ENCODE data around the gene INTS11. TPM values are rescaled to one million over a fixed set of nuclear protein-coding genes. Genes with fewer than 3 reads are reported as not detected.

The INTS11 gene
- total and polyA plus RNA-seq, 2 experiments from 2014 or later, result 75.8 to 124 TPM

DNA sequence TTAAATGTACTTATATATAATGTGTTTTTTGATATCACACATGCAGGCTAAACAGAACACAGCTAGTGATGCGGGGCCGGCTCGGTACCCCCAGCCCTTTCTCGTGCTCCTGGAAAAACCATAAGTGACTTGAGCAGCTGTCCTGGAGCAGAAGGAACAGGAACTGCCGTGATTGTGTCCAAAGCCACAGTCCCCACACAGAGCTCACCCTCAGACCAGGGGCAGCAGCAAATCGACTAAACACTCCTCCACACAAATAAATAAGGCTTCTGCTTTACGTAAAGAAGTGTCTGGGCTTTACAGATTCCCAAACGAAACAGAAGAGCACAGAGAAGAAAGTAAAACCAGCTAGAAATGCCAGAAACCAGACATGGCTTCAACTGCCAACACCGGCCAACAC lies 60.4 kb downstream of the INTS11 start:
- no peak for DNase-seq (ENCODE audit: low read depth in 1 of 2, low spot score in 1 of 2)
- peaks cover 15% of the 10 kb centered on the region for H3K36me3 ChIP-seq
- no peaks in the 10 kb centered on the region for H3K4me1 ChIP-seq (ENCODE audit: low read depth)
- H3K4me3 ChIP-seq, result no peak overlapping the region
- no peaks in the 10 kb centered on the region for H3K9me3 ChIP-seq (ENCODE audit: low read depth)
- no peak overlapping the region for H3K27ac ChIP-seq
- TF ChIP-seq, protein P1, sequence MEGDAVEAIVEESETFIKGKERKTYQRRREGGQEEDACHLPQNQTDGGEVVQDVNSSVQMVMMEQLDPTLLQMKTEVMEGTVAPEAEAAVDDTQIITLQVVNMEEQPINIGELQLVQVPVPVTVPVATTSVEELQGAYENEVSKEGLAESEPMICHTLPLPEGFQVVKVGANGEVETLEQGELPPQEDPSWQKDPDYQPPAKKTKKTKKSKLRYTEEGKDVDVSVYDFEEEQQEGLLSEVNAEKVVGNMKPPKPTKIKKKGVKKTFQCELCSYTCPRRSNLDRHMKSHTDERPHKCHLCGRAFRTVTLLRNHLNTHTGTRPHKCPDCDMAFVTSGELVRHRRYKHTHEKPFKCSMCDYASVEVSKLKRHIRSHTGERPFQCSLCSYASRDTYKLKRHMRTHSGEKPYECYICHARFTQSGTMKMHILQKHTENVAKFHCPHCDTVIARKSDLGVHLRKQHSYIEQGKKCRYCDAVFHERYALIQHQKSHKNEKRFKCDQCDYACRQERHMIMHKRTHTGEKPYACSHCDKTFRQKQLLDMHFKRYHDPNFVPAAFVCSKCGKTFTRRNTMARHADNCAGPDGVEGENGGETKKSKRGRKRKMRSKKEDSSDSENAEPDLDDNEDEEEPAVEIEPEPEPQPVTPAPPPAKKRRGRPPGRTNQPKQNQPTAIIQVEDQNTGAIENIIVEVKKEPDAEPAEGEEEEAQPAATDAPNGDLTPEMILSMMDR (IDR thresholded peaks at IDR 0.05; ENCODE audit: low read depth, low read length), result no peak
- H3K27me3 ChIP-seq, result no peaks in the 10 kb centered on the region

DNA sequence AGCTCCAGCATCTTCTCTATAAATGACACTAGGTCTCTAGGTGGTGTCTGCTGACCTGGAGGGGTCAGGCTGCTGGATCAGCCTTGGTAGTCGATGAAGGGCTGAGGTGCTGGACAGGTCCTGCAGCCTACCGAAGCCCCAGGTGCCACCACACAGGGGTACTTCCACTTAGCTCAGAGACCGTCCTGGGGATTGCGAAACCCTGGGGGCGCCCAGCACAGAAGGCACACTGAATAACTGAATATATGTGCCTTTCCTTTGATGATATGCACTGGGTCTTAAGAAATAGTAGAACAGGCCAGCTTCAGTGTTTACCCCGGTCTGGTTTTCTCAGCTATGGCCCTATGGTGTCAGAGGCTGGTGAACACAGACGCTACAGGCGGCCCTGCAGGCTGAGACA lies 61.7 kb downstream of the INTS11 start:
- TF ChIP-seq, protein P1 (IDR thresholded peaks at IDR 0.05; ENCODE audit: low read depth, low read length), result no peak
- H3K36me3 ChIP-seq, result peaks cover 15% of the 10 kb centered on the region
- H3K27ac ChIP-seq, result no peak overlapping the region
- H3K4me1 ChIP-seq (ENCODE audit: low read depth), result no peaks in the 10 kb centered on the region
- no peaks in the 10 kb centered on the region for H3K9me3 ChIP-seq (ENCODE audit: low read depth)
- DNase-seq (ENCODE audit: low read depth in 1 of 2, low spot score in 1 of 2), result no peak
- no peaks in the 10 kb centered on the region for H3K27me3 ChIP-seq
- H3K4me3 ChIP-seq, result no peak overlapping the region

DNA sequence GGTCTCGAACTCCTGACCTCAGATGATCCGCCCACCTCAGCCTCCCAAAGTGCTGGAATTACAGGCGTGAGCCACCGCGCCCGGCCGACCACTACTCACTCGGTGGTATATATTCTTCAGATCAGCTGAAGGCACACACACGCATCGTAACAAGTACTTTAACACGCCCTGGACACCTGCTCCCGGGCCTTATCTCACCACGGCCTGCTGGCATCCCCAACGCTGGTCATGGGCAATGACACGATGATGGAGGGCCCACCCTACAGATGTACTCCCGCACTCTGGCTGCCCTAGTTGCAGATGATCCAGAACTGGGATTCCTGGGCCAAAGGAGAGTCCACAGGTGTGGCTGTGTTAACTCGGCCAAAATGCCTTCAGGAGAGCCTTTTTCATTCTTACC lies 62.4 kb downstream of the INTS11 start:
- Histone ChIP-seq H3K36me3 (peaks cover 15% of the 10 kb centered on the region), H3K27me3 (no peaks in the 10 kb centered on the region), H3K27ac (no peak overlapping the region), H3K4me3 (no peak overlapping the region), H3K9me3 (ENCODE audit: low read depth) (no peaks in the 10 kb centered on the region), H3K4me1 (ENCODE audit: low read depth) (no peaks in the 10 kb centered on the region)
- DNase-seq (ENCODE audit: low read depth in 1 of 2, low spot score in 1 of 2), result no peak
- TF ChIP-seq, protein P1 (IDR thresholded peaks at IDR 0.05; ENCODE audit: low read depth, low read length), result no peak

Other genes with a start within 250 kb of the INTS11 start
- gene C1orf159, start 208.6 kb downstream of the INTS11 start, total RNA-seq, result 21.8 and 36.2 TPM in 2 replicates
- gene C1orf159, start 208.6 kb downstream of the INTS11 start, polyA plus RNA-seq, result 17.7 and 21.7 TPM in 2 replicates
- gene TTLL10, start 150.8 kb downstream of the INTS11 start, total RNA-seq, result not detected in 2 replicates
- 0.31 TPM in 1 of 2 replicates, not detected in the other for gene TTLL10, start 150.8 kb downstream of the INTS11 start, polyA plus RNA-seq
- not detected in 2 replicates for gene TNFRSF18, start 118.1 kb downstream of the INTS11 start, total RNA-seq
- gene TNFRSF18, start 118.1 kb downstream of the INTS11 start, polyA plus RNA-seq, result 0.39 and 0.74 TPM in 2 replicates
- gene TNFRSF4, start 110.5 kb downstream of the INTS11 start, total RNA-seq, result 0.11 TPM in 1 of 2 replicates, not detected in the other
- 0.10 TPM in 1 of 2 replicates, not detected in the other for gene TNFRSF4, start 110.5 kb downstream of the INTS11 start, polyA plus RNA-seq
- 139 and 148 TPM in 2 replicates for gene SDF4, start 92.7 kb downstream of the INTS11 start, total RNA-seq
- 172 and 180 TPM in 2 replicates for gene SDF4, start 92.7 kb downstream of the INTS11 start, polyA plus RNA-seq
- gene B3GALT6, start 92.4 kb downstream of the INTS11 start, total RNA-seq, result 53.1 and 58.9 TPM in 2 replicates
- 56.8 and 69.5 TPM in 2 replicates for gene B3GALT6, start 92.4 kb downstream of the INTS11 start, polyA plus RNA-seq
- gene C1QTNF12, start 77.9 kb downstream of the INTS11 start, total RNA-seq, result 1.5 TPM in 1 of 2 replicates, not detected in the other
- gene C1QTNF12, start 77.9 kb downstream of the INTS11 start, polyA plus RNA-seq, result not detected in 2 replicates
- 64.2 and 70.5 TPM in 2 replicates for gene UBE2J2, start 50.8 kb downstream of the INTS11 start, total RNA-seq
- 87.3 and 93.1 TPM in 2 replicates for gene UBE2J2, start 50.8 kb downstream of the INTS11 start, polyA plus RNA-seq
- gene SCNN1D, start 44.2 kb downstream of the INTS11 start, total RNA-seq, result 13.0 and 26.5 TPM in 2 replicates
- 7.5 and 11.0 TPM in 2 replicates for gene SCNN1D, start 44.2 kb downstream of the INTS11 start, polyA plus RNA-seq
- 59.1 and 61.4 TPM in 2 replicates for gene ACAP3, start 16.7 kb downstream of the INTS11 start, total RNA-seq
- gene ACAP3, start 16.7 kb downstream of the INTS11 start, polyA plus RNA-seq, result 45.7 and 63.6 TPM in 2 replicates
- gene PUSL1, start 16.1 kb downstream of the INTS11 start, total RNA-seq, result 22.1 and 25.0 TPM in 2 replicates
- 17.4 and 18.7 TPM in 2 replicates for gene PUSL1, start 16.1 kb downstream of the INTS11 start, polyA plus RNA-seq
- 38.5 and 49.3 TPM in 2 replicates for gene CPTP, start 142 bp upstream of the INTS11 start, total RNA-seq
- gene CPTP, start 142 bp upstream of the INTS11 start, polyA plus RNA-seq, result 33.7 and 38.0 TPM in 2 replicates
- gene TAS1R3, start 6.6 kb upstream of the INTS11 start, total RNA-seq, result 0.81 and 1.1 TPM in 2 replicates
- 0.32 and 0.70 TPM in 2 replicates for gene TAS1R3, start 6.6 kb upstream of the INTS11 start, polyA plus RNA-seq
- gene DVL1, start 24.8 kb upstream of the INTS11 start, total RNA-seq, result 78.1 and 105 TPM in 2 replicates
- 29.1 and 49.2 TPM in 2 replicates for gene DVL1, start 24.8 kb upstream of the INTS11 start, polyA plus RNA-seq
- 50.4 and 90.1 TPM in 2 replicates for gene MXRA8, start 33.9 kb upstream of the INTS11 start, total RNA-seq
- 42.2 and 58.8 TPM in 2 replicates for gene MXRA8, start 33.9 kb upstream of the INTS11 start, polyA plus RNA-seq
- 235 and 301 TPM in 2 replicates for gene AURKAIP1, start 50.5 kb upstream of the INTS11 start, total RNA-seq
- 252 and 305 TPM in 2 replicates for gene AURKAIP1, start 50.5 kb upstream of the INTS11 start, polyA plus RNA-seq
- gene CCNL2, start 74.7 kb upstream of the INTS11 start, total RNA-seq, result 183 and 230 TPM in 2 replicates
- gene CCNL2, start 74.7 kb upstream of the INTS11 start, polyA plus RNA-seq, result 283 and 301 TPM in 2 replicates
- gene MRPL20, start 82.6 kb upstream of the INTS11 start, total RNA-seq, result 97.6 and 168 TPM in 2 replicates
- 204 and 255 TPM in 2 replicates for gene MRPL20, start 82.6 kb upstream of the INTS11 start, polyA plus RNA-seq
- 0.49 and 0.60 TPM in 2 replicates for gene ANKRD65, start 96.6 kb upstream of the INTS11 start, total RNA-seq
- gene ANKRD65, start 96.6 kb upstream of the INTS11 start, polyA plus RNA-seq, result 0.32 and 2.0 TPM in 2 replicates
- 31.5 and 40.4 TPM in 2 replicates for gene VWA1, start 111.0 kb upstream of the INTS11 start, total RNA-seq
- gene VWA1, start 111.0 kb upstream of the INTS11 start, polyA plus RNA-seq, result 31.5 and 48.1 TPM in 2 replicates
- gene ATAD3C, start 125.0 kb upstream of the INTS11 start, total RNA-seq, result 0.21 and 0.28 TPM in 2 replicates
- 0.49 and 0.53 TPM in 2 replicates for gene ATAD3C, start 125.0 kb upstream of the INTS11 start, polyA plus RNA-seq
- gene ATAD3B, start 147.1 kb upstream of the INTS11 start, total RNA-seq, result 28.1 and 37.4 TPM in 2 replicates
- 25.8 and 30.2 TPM in 2 replicates for gene ATAD3B, start 147.1 kb upstream of the INTS11 start, polyA plus RNA-seq
- 61.7 and 79.7 TPM in 2 replicates for gene ATAD3A, start 187.5 kb upstream of the INTS11 start, total RNA-seq
- gene ATAD3A, start 187.5 kb upstream of the INTS11 start, polyA plus RNA-seq, result 74.8 and 77.9 TPM in 2 replicates
- gene TMEM240, start 216.0 kb upstream of the INTS11 start, total RNA-seq, result 8.1 and 26.0 TPM in 2 replicates
- 6.2 and 10.4 TPM in 2 replicates for gene TMEM240, start 216.0 kb upstream of the INTS11 start, polyA plus RNA-seq

All from cardiac muscle cell (in vitro differentiated cells and primary cell).